Caki2 (cell line): Measurements from ENCODE around the gene MSI2. TPM values are rescaled to one million over a fixed set of nuclear protein-coding genes. Genes with fewer than 3 reads are reported as not detected.
A peak's percentile ranks its signal among the peaks of the same experiment; 100 is the strongest.

Source experiments
- DNase-seq: peaks from one replicate; pipeline ENCODE4 v3.0.0-alpha.2; 2015; ENCODE audit warnings: low read depth
- in situ Hi-C: cut with HindIII; loops from 2 replicates; pipeline ENCODE4 v1.10.0; 2016; ENCODE audit warnings: low sequenced_read_pairs, low pct_unique_long_range_greater_than_20kb, mixed read lengths
- total RNA-seq: library from RNA; depleted of rRNA; stranded (reverse); fragments of >200 nt; shearing (Covaris generic); gene quantifications from 2 replicates; pipeline ENCODE4 v1.2.3, GENCODE V29; 2014; ENCODE audit warnings: low replicate concordance

MSI2 gene
- total RNA-seq, 1 experiment from 2014 or later = 67.1 TPM

- in situ Hi-C loops = no loop called here
- no peak for DNase-seq
Measured at GRCh38 chr17:57602896-57603295, 346.6 kb downstream of the MSI2 start.

- no peak for DNase-seq
- in situ Hi-C loops = no loop called here
Measured at GRCh38 chr17:57603546-57603945, 347.2 kb downstream of the MSI2 start.

DNA sequence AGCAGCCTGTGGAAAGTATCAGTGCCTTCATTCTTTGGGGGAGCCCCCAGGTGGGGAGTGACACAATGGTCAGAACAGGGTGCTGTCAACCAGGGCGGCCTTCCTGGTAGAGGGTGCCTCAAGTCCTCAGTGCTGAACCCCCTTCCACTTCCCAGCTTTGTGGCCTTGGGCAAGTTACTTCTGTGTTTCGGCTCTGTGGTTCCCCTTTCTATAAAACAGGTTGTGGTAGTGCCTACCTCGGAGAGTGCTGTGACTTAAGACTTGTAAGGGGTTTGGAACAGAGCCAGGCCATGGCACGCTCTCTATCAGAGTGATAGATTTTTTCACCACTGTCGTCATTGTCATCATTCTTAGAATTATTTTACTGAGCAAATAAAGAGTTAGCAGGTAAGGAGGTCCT lies 347.7 kb downstream of the MSI2 start:
- in situ Hi-C loops = no loop called here
- DNase-seq = no peak

- in situ Hi-C loops = no loop called here
- DNase-seq = no peak
Measured at GRCh38 chr17:57604771-57605674, 348.7 kb downstream of the MSI2 start.

- in situ Hi-C loops = no loop called here
- DNase-seq = no peak
Measured at GRCh38 chr17:57605675-57606105, 349.4 kb downstream of the MSI2 start.

DNA sequence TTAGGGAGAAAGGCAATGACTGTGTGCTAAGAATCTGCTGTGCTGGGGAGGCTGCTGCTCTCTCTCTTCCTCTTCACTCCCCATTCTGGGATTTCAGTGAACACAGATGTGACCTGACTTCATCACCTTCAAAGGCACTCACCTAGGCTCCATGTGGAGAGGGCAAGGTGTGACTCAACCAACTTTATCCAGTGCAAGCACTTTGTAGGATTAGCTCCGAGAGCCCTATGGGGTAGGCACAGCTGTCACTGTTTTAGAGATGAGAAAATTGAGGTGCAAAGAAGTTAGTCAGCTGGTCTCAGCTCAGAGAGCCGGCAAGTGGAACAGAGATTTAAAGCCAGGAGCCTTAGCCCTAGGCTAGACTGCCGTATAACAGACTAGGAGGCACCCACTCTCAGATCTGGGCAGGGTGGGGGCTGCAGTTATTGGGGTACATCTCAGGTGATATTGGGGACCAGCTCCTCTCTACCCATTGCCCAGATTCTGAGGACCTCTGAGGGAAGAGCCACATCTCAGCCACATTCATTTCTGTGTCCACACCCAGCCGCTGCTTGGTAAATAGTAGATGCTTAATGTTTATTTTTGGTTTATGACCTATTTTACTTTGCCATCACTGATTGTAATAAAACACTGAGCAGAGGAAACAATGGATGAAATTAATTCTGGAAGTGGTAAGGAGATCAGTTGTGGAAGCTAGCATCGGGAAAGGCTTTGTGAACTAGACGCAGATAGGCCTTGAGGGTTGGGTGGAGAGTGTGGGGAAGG lies 350.0 kb downstream of the MSI2 start:
- in situ Hi-C loops = no loop called here

GRCh38 chr17:57607553-57608120 lies 351.3 kb downstream of the MSI2 start:
- in situ Hi-C loops = no loop called here
- no peak for DNase-seq

More for the DNA sequence above, 350.0 kb downstream of the MSI2 start:
- no peak for DNase-seq

GRCh38 chr17:57608369-57609124 lies 352.2 kb downstream of the MSI2 start:
- no peak for DNase-seq

GRCh38 chr17:57609125-57609877 lies 353.0 kb downstream of the MSI2 start:
- in situ Hi-C loops = no loop called here
- DNase-seq = no peak

More at GRCh38 chr17:57608369-57609124, 352.2 kb downstream of the MSI2 start:
- in situ Hi-C loops = no loop called here

DNA sequence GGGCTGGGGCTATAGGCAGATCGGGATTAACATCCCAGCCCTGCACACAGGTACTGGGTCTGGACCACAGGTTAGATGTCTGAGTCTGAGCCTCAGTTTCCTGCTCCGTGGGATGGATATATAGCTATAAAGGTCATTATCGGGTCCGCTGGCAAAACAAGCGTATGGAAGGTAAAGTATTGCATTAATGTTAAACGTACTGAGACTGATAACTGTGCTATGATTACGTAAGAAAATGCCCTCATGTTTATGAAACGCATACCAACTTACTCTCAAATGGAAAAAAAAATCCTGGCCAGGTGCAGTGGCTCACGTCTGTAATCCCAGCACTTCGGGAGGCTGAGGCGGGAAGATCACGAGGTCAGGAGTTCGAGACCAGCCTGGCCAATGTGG lies 353.6 kb downstream of the MSI2 start:
- in situ Hi-C loops = no loop called here
- DNase-seq = no peak

DNA sequence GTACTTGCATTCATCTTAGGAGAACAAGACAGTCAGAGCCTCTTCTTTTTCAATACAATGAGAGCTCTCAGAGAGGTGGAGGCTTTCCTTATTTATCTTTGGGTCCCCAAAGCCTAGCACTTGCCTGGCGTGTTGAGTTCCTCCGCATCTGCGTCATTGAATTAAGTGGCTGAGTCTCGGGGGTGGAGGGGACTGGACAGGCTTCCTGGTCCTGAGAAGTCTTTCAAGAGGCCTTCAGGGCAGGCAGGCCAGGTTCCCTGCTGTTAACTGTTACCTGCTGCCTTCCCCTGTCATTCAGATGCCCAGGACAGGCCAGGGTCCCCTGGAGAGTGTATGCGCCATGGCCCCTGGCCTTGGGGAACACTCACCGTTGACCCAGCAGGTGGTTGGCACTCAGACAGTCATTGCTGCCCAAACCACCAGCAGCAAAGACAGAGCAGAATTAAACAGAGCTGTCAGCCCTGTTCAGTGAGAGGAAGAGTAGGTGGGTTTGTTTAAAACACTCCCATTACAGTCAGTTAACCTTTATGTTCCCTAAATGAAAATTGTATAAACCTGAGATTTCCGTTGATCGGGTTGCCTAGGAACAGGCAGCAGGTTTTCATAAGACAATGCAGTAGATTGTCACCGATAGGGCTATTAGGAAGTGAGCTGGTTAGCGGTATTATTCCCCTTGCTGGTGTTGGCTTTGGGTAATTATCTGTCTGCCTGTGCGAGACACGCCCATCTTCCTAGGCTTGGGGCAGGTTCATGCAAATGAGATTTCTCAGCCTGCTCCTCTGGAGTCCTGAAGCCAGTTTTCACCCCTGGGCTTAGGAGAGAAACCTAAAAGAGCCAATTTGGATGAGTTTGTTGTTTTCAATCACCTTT lies 356.1 kb downstream of the MSI2 start:
- peak; percentile 45 for DNase-seq
- in situ Hi-C loops = no loop called here

DNA sequence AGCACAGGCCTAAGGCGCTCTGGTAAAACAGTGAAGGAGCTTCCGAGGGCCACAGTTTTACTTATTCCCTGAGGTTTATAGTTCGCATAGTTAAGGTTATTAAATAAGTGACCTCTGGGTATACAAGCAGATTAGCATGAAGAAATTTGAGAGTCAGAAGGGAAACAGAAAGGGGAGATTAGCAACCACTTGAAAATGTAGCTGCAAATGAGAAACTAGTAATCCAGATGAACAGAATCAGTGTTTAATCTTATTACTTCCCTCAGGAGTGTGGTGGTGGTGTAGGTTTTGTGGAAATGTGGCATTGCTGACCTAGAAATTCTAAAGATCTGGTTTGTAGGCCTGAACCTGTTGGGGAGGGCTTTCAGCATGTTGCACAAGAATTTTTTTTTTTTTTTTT lies 358.4 kb downstream of the MSI2 start:
- in situ Hi-C loops = no loop called here
- DNase-seq = no peak

DNA sequence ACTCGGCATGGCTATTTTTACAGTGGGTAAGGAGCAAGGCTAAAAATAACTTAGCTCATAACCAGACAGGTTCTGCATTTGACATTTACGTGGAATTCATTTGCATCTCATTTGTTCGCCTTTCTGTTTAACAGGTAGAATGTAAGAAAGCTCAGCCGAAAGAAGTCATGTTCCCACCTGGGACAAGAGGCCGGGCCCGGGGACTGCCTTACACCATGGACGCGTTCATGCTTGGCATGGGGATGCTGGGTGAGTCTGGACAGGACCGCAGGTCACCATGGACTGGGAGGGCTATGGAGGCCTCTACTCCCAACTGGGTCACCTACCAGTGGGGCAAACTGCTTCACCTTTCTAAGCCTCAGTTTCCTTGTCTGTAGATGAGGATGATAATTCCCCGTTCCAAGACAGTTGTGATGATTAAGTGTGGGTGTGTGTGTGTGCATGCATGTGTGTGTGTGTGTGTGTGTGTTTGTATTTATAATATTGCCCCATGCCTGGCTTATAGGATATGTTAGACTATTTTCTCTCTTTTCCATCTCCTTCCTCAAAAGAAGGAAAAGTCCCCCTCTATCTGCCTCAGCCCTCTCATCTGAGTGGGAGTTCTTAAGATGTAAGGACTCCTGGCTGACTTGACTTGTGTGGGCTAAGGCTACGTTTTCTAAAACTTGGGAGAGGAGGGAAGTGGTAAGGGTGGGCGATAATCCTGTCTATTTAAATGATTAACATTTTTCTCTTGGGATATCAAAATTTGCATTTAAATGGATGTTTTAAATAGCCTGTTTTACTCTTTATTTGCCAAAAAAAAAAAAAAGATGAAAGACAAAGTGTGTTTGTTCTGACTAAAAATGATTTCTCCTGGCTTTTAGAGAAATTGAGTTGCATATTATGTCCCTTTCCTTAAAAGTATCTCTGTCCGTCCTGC lies 359.8 kb downstream of the MSI2 start:
- in situ Hi-C loops = no loop called here

GRCh38 chr17:57617218-57617617 lies 360.9 kb downstream of the MSI2 start:
- no peak for DNase-seq
- in situ Hi-C loops = no loop called here

More for the DNA sequence above, 359.8 kb downstream of the MSI2 start:
- no peak for DNase-seq

- no peak for DNase-seq
- in situ Hi-C loops = no loop called here
Measured at GRCh38 chr17:57619061-57619937, 363.0 kb downstream of the MSI2 start.
